CD14-positive monocyte (primary cell): ENCODE measurements around the gene TMEM184B. TPM values are rescaled to one million over a fixed set of nuclear protein-coding genes. Genes with fewer than 3 reads are reported as not detected.

Experiments
- DNase-seq, 3 donors: peaks; one replicate each; pipeline ENCODE4 v3.0.0-alpha.2; 2011 to 2022
- H2AFZ ChIP-seq: 2 replicates; pipeline ENCODE4 v1.6.0; 2012; ENCODE audit warnings: mild to moderate bottlenecking, low read depth, low read length, inconsistent platforms; ENCODE audit not compliant: insufficient read depth, poor library complexity, severe bottlenecking
- H3K27ac ChIP-seq, 2 donors: 1 replicate in 1 of 2; 2 replicates in 1 of 2; pipeline ENCODE4 v1.5.1; 2012 to 2013; ENCODE audit warnings: low read length in 2 of 2, control low read depth in 1 of 2, inconsistent platforms in 1 of 2, low read depth in 1 of 2, mild to moderate bottlenecking in 1 of 2
- H3K27me3 ChIP-seq, 2 donors: one replicate each; pipeline versions ENCODE4 v1.6.0 to v1.6.1; 2011 to 2013; ENCODE audit warnings: low read length in 2 of 2; ENCODE audit not compliant: control insufficient read depth in 2 of 2, insufficient read depth in 2 of 2
- H3K36me3 ChIP-seq, 2 donors: replicated peaks in 1 of 2; 1 replicate in 1 of 2; 2 replicates in 1 of 2; pipeline versions ENCODE4 v1.5.1 to v1.6.1; 2012 to 2013; ENCODE audit warnings: low read length in 2 of 2, control low read depth in 1 of 2, inconsistent platforms in 1 of 2, mild to moderate bottlenecking in 1 of 2; ENCODE audit not compliant: insufficient read depth in 2 of 2, control insufficient read depth in 1 of 2
- H3K4me1 ChIP-seq, 2 donors: 1 replicate in 1 of 2; 2 replicates in 1 of 2; pipeline versions ENCODE4 v1.5.1 to v1.6.1; 2012 to 2013; ENCODE audit warnings: low read length in 2 of 2, control low read depth in 1 of 2, inconsistent platforms in 1 of 2, mild to moderate bottlenecking in 1 of 2, moderate library complexity in 1 of 2; ENCODE audit not compliant: insufficient read depth in 2 of 2, control insufficient read depth in 1 of 2
- H3K4me2 ChIP-seq: replicated peaks from 2 replicates; pipeline ENCODE3; 2012; ENCODE audit warnings: low read length, moderate library complexity, mild to moderate bottlenecking; ENCODE audit not compliant: poor library complexity, severe bottlenecking; ENCODE audit errors: extremely low read depth
- H3K4me3 ChIP-seq, 3 experiments: fragments of 200-600 bp in 1 of 3; sonication (generic) in 1 of 3; replicated peaks in 1 of 3; 1 replicate in 2 of 3; 2 replicates in 1 of 3; pipeline ENCODE4 v1.5.1; 2011 to 2013; ENCODE audit warnings: low read length in 3 of 3, mild to moderate bottlenecking in 3 of 3, control low read depth in 2 of 3, low read depth in 2 of 3, inconsistent platforms in 1 of 3, moderate library complexity in 1 of 3
- H3K79me2 ChIP-seq: 2 replicates; pipeline ENCODE4 v1.6.0; 2012; ENCODE audit warnings: mild to moderate bottlenecking, control low read depth, inconsistent platforms, low read length, moderate library complexity; ENCODE audit not compliant: insufficient read depth
- H3K9ac ChIP-seq: 2 replicates; pipeline ENCODE4 v1.6.0; 2017; ENCODE audit warnings: low read length, mild to moderate bottlenecking; ENCODE audit not compliant: insufficient read depth, poor library complexity, severe bottlenecking
- H3K9me3 ChIP-seq, 2 donors: replicated peaks in 1 of 2; 1 replicate in 1 of 2; 2 replicates in 1 of 2; pipeline versions ENCODE4 v1.5.1 to v1.6.1; 2012 to 2013; ENCODE audit warnings: low read length in 2 of 2, control low read depth in 1 of 2; ENCODE audit not compliant: control insufficient read depth in 1 of 2, insufficient read depth in 1 of 2
- H4K20me1 ChIP-seq: 2 replicates; pipeline ENCODE4 v1.6.0; 2012; ENCODE audit warnings: mild to moderate bottlenecking, low read length, control low read depth, moderate library complexity; ENCODE audit not compliant: insufficient read depth
- H3K27ac Mint-ChIP-seq, 7 donors: one replicate each; pipeline ENCODE4 v1.8.0; 2020; ENCODE audit warnings: mild to moderate bottlenecking in 7 of 7, mixed read lengths in 7 of 7, moderate library complexity in 6 of 7, inconsistent platforms in 2 of 7
- H3K27me3 Mint-ChIP-seq, 3 donors: one replicate each; pipeline ENCODE4 v1.8.0; 2021 to 2022; ENCODE audit warnings: low read depth in 3 of 3, mild to moderate bottlenecking in 3 of 3, mixed read lengths in 3 of 3, moderate library complexity in 3 of 3, inconsistent platforms in 1 of 3
- H3K36me3 Mint-ChIP-seq, 2 donors: one replicate each; pipeline ENCODE4 v1.8.0; 2020; ENCODE audit warnings: mixed read lengths in 2 of 2, inconsistent platforms in 1 of 2, mild to moderate bottlenecking in 1 of 2
- H3K4me1 Mint-ChIP-seq: one replicate; pipeline ENCODE4 v1.8.0; 2020; ENCODE audit warnings: mild to moderate bottlenecking, mixed read lengths
- H3K4me3 Mint-ChIP-seq, 2 donors: one replicate each; pipeline ENCODE4 v1.8.0; 2020; ENCODE audit warnings: mild to moderate bottlenecking in 2 of 2, mixed read lengths in 2 of 2, moderate library complexity in 1 of 2
- H3K9me3 Mint-ChIP-seq, 7 donors: one replicate each; pipeline ENCODE4 v1.8.0; 2020 to 2022; ENCODE audit warnings: mixed read lengths in 7 of 7, mild to moderate bottlenecking in 6 of 7, moderate library complexity in 6 of 7, inconsistent platforms in 2 of 7
- CTCF ChIP-seq: fragments of 200-600 bp; IDR thresholded peaks from one replicate; pipeline ENCODE4 v1.8.0; 2022; ENCODE audit warnings: antibody characterized with exemption, mild to moderate bottlenecking
- WGBS: methylation state at CpG from one replicate; pipeline ENCODE4 v1.1.5; 2013; ENCODE audit warnings: missing lambda C conversion rate; ENCODE audit not compliant: insufficient coverage; 5-methylcytosine and 5-hydroxymethylcytosine counted together
- intact Hi-C, 2 donors: fragments of 100-400 bp; cut with micrococcal nuclease; formaldehyde crosslinking; loops; one replicate each; pipeline versions ENCODE4 v1.15.0 to v1.15.1; 2023
- polyA plus RNA-seq, 3 donors: library from polyadenylated mRNA; depleted of rRNA in 1 of 3; unstranded in 2 of 3; stranded (reverse) in 1 of 3; fragments of 300-500 nt in 2 of 3; fragments of >200 nt in 1 of 3; fragmentation: Illumina TruSeq in 2 of 3; gene quantifications; 1 replicate in 2 of 3; 2 replicates in 1 of 3; pipeline ENCODE4 v1.2.3, GENCODE V29; 2012 to 2021

Gene TMEM184B
- polyA plus RNA-seq, 3 donors = 7.4 to 17.7 (median 10.6) TPM

DNA sequence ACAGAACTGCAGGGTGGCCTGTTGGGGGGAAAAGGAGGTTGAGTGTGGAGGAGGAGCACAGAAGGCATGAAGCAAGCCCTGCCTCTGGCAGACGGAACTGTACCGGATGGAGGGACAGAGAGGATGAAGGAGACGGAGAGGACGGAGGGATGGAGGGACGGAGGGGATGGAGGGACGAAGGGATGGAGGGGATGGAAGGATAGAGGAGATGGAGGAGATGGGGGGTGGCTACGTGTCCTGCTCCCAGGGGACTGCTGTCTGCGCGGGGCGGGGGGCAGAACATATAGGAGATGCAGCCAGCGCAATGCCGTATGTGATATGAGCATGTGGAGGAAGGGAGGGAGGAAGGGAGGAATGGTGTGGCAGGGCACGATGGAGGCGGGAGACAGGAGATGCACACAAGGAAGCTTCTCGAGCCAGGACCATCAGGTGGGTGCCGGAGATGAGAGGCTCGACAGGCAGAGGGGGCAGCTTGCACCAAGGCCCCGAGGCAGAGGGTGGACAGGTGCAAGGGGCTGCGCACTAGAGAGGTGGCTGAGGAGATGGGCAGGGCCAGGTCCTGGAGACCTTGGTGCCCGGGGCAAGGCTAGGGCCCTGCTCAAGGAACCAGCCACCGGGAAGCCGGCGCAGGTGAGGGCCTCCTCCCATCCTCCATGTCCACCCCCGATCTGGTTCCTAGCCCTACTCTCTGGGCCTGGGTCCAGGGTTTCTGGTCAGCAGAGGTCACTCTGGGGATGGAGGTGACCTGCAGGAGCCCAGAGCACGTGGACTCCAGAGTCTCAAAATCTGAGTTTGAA lies 45.8 kb downstream of the TMEM184B start:
- intact Hi-C loops = loop anchor here in 1 of 2 donors (5.0 kb wide), 1 partner anchor 110 kb away; no protein-coding TSS in a partner anchor
- no peak overlapping the region for H3K9ac ChIP-seq
- peaks cover 0 to 1% (median 0%) of the 10 kb centered on the region in 7 donors for H3K9me3 Mint-ChIP-seq
- TF ChIP-seq CTCF = no peak
- H3K27me3 Mint-ChIP-seq = peaks cover 0 to 2% (median 0%) of the 10 kb centered on the region in 3 donors
- H3K4me1 ChIP-seq = peaks cover 11 to 29% of the 10 kb centered on the region in 2 donors
- H3K4me3 ChIP-seq = no peak overlapping the region
- peaks cover 43 to 83% of the 10 kb centered on the region in 2 donors for H3K36me3 Mint-ChIP-seq
- no peak overlapping the region for H3K4me2 ChIP-seq
- H3K36me3 ChIP-seq = peaks cover 23 to 42% of the 10 kb centered on the region in 2 donors
- no peaks in the 10 kb centered on the region for H3K9me3 ChIP-seq
- no peak overlapping the region for H2AFZ ChIP-seq
- no peak overlapping the region for H3K27ac ChIP-seq
- H3K79me2 ChIP-seq = no peaks in the 10 kb centered on the region
- 98% methylated on average over 15 of the region's 25 CpGs for WGBS
- no peak overlapping the region for H3K4me3 Mint-ChIP-seq
- no peaks in the 10 kb centered on the region for H4K20me1 ChIP-seq
- H3K27me3 ChIP-seq = no peaks in the 10 kb centered on the region
- H3K27ac Mint-ChIP-seq = peak overlapping the region in 4 of 7 donors; percentile 8 to 45 (median 24)
- DNase-seq = no peak
- peaks cover 21% of the 10 kb centered on the region for H3K4me1 Mint-ChIP-seq

GRCh38 chr22:38223289-38223960 lies 49.4 kb downstream of the TMEM184B start:
- Histone ChIP-seq H3K79me2 (no peaks in the 10 kb centered on the region), H3K4me2 (no peak overlapping the region), H2AFZ (no peak overlapping the region), H3K27me3 (no peaks in the 10 kb centered on the region), H3K4me3 (no peak overlapping the region), H3K4me1 (peaks cover 13 to 20% of the 10 kb centered on the region in 2 donors), H3K9ac (no peak overlapping the region), H4K20me1 (no peaks in the 10 kb centered on the region), H3K36me3 (peaks cover 26 to 37% of the 10 kb centered on the region in 2 donors), H3K9me3 (no peaks in the 10 kb centered on the region), H3K27ac (no peak overlapping the region)
- H3K4me1 Mint-ChIP-seq = peaks cover 9% of the 10 kb centered on the region
- H3K4me3 Mint-ChIP-seq = no peak overlapping the region
- no peak overlapping the region for H3K27ac Mint-ChIP-seq
- peaks cover 35 to 78% of the 10 kb centered on the region in 2 donors for H3K36me3 Mint-ChIP-seq
- intact Hi-C loops = no loop called here
- H3K27me3 Mint-ChIP-seq = peaks cover 0 to 2% (median 2%) of the 10 kb centered on the region in 3 donors
- peaks cover 0 to 1% (median 0%) of the 10 kb centered on the region in 7 donors for H3K9me3 Mint-ChIP-seq
- TF ChIP-seq CTCF = no peak
- WGBS = 100% methylated on average over 1 of the region's 12 CpGs
- DNase-seq = no peak
